ENCODE results near the gene XRCC5.

The XRCC5 gene

DNA sequence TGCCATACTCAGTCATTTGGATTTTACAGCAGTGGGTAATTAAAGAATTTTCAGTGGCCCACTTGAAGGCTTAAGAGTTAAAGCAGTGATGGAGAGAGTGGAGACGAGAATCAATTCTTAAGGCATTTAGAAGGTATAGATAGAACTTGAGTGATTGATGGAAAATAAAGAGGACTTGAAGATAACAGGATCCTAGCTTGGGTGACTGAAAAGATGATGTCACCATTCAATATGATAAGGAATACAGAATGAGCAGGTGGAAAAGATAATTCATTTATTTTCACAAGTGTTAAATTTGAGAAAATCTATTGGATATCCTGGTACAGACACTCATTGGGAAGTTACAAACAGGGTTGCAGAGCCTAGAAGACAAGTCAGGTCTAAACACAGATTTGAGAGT lies 35.2 kb downstream of the XRCC5 start:
- DNase-seq (ENCODE audit: low read depth), result no peak
- no peak for TF ChIP-seq CTCF (conservative IDR thresholded peaks at IDR 0.05; ENCODE audit: low read length)
- H3K4me3 ChIP-seq (ENCODE audit: low read length), result no peak overlapping the region

GRCh38 chr2:216144857-216145256 lies 35.7 kb downstream of the XRCC5 start:
- TF ChIP-seq CTCF (conservative IDR thresholded peaks at IDR 0.05; ENCODE audit: low read length), result no peak
- no peak overlapping the region for H3K4me3 ChIP-seq (ENCODE audit: low read length)
- DNase-seq (ENCODE audit: low read depth), result no peak

DNA sequence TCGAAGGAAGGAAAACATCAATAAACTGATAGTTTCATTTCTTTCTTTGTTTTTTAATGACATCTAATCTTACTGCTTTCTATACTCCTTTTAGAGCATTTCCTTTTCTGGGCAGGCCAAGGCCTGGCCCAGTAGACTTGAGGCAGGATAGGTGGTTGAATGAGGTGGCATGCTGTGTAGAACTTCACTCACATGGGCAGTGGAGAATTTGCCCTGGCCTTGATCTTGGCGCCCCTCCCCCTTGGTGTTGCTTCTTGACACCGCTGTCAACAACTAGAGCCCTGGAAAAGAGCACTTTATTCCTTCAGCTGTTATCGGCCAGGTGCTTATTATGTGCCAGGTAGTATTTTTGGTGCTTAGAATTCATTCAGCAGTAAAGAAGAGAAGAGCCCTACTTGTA lies 37.4 kb downstream of the XRCC5 start:
- no peak for DNase-seq (ENCODE audit: low read depth)
- TF ChIP-seq CTCF (conservative IDR thresholded peaks at IDR 0.05; ENCODE audit: low read length), result no peak

DNA sequence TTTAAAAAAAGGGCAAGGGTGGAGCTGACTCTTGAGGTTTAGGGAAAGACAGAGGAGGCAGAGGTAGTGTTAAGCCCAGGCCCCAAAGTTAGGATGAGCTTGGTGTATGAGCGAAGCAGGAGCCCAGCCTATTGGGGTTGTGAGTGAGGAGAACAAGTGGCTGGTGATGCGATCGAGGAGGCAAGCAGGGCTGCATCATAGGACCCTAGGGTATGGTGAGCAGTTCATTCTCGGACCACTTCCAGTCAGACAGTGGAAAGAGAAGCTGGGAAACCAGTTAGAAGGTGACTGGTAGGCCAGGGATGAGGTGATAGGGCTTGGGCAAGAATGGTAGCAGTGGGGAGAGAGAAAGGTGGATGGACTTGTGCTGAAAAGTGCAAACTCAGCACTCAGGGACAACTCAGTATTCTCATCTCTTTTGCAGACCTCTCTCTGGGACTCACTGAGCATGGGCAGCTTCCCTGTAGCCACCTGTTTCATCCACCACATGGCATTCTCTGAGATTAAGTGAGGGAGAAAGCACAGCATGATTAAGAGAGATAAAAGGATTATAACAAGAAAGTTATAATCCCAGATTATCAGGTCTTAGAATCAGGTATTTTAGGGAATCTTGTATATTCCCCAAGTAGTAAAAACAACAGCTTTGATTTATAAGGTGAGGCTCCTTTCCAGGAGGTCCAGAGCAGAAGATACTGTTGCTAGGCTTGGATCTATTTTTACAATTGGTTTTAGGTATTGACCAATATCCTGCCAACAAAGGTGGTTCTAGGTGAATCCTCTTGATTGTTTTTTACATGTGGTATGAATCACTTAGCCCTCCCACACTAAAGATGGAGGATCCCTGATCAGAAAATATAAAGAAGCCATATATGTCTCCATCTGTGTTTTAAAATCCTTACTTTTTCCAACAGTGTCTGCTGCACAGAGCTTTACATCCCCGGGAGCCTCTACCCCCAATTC lies 38.3 kb downstream of the XRCC5 start:
- no peak for DNase-seq (ENCODE audit: low read depth)
- no peak overlapping the region for H3K4me3 ChIP-seq (ENCODE audit: low read length)
- no peak for TF ChIP-seq CTCF (conservative IDR thresholded peaks at IDR 0.05; ENCODE audit: low read length)

More for the DNA sequence above, 37.4 kb downstream of the XRCC5 start:
- no peak overlapping the region for H3K4me3 ChIP-seq (ENCODE audit: low read length)

- no peak for DNase-seq (ENCODE audit: low read depth)
- TF ChIP-seq CTCF (conservative IDR thresholded peaks at IDR 0.05; ENCODE audit: low read length), result no peak
- no peak overlapping the region for H3K4me3 ChIP-seq (ENCODE audit: low read length)
Observed at GRCh38 chr2:216148983-216149382, 39.8 kb downstream of the XRCC5 start.

- H3K4me3 ChIP-seq (ENCODE audit: low read length), result no peak overlapping the region
- DNase-seq (ENCODE audit: low read depth), result peak; percentile 25
- TF ChIP-seq CTCF (conservative IDR thresholded peaks at IDR 0.05; ENCODE audit: low read length), result no peak
Observed at GRCh38 chr2:216149741-216150140, 40.6 kb downstream of the XRCC5 start.

Data from AG10803 (cell line).